Heart right ventricle (tissue), 16 donors: Measurements from ENCODE around the gene PLLP. TPM values are rescaled to one million over a fixed set of nuclear protein-coding genes. Genes with fewer than 3 reads are reported as not detected.

Experiments
- ATAC-seq, 8 donors: fragments of 200-7000 bp; cut with Tn5 transposase; one replicate each; pipeline ENCODE4 v1.9.1; 2020; ENCODE audit warnings: mild to moderate bottlenecking in 8 of 8, moderate library complexity in 8 of 8, moderate number of reproducible peaks in 1 of 8
- DNase-seq, 2 donors: peaks; one replicate each; pipeline ENCODE4 v3.0.0-alpha.2; 2020
- H3K27ac ChIP-seq, 10 donors: fragments of 200-600 bp; sonication (generic) in 2 of 10; one replicate each; pipeline versions ENCODE4 v1.5.0 to v1.8.0; 2020 to 2022; ENCODE audit warnings: mild to moderate bottlenecking in 3 of 10
- H3K27me3 ChIP-seq, 7 donors: fragments of 200-600 bp; one replicate each; pipeline ENCODE4 v1.8.0; 2021 to 2022; ENCODE audit warnings: mild to moderate bottlenecking in 2 of 7
- H3K36me3 ChIP-seq, 9 donors: fragments of 200-600 bp; sonication (generic) in 1 of 9; one replicate each; pipeline versions ENCODE4 v1.5.0 to v1.8.0; 2020 to 2022; ENCODE audit warnings: mild to moderate bottlenecking in 2 of 9
- H3K4me1 ChIP-seq, 9 donors: fragments of 200-600 bp; sonication (generic) in 1 of 9; one replicate each; pipeline versions ENCODE4 v1.5.0 to v1.8.0; 2020 to 2022; ENCODE audit warnings: mild to moderate bottlenecking in 4 of 9
- H3K4me3 ChIP-seq, 10 donors: fragments of 200-600 bp; sonication (generic) in 2 of 10; one replicate each; pipeline versions ENCODE4 v1.5.0 to v1.8.0; 2020 to 2022; ENCODE audit warnings: mild to moderate bottlenecking in 7 of 10, moderate library complexity in 2 of 10
- H3K9me3 ChIP-seq, 11 donors: fragments of 200-600 bp in 10 of 11; sonication (generic) in 2 of 11; one replicate each; pipeline versions ENCODE4 v1.5.0 to v1.8.0; 2013 to 2022; ENCODE audit warnings: mild to moderate bottlenecking in 2 of 11, control low read depth in 1 of 11, moderate library complexity in 1 of 11
- WGBS, 2 donors: extraction: QIAGEN DNeasy Blood & Tissue Kit; methylation state at CpG; one replicate each; pipeline ENCODE4 v1.1.7; 2013; ENCODE audit warnings: inconsistent platforms in 1 of 2; 5-methylcytosine and 5-hydroxymethylcytosine counted together
- intact Hi-C, 10 donors: fragments of 100-400 bp; cut with DNase I; formaldehyde crosslinking; loops; one replicate each; pipeline versions ENCODE4 v1.11.1 to v1.14.2; 2022
- polyA plus RNA-seq, 2 donors: library from polyadenylated mRNA; stranded (reverse); fragments of 200-250 nt; gene quantifications; one replicate each; pipeline ENCODE4 v1.2.3, GENCODE V29; 2013
- total RNA-seq, 10 donors: library from RNA; stranded (reverse); fragmentation: NEBNext Ultra II Directional in 3 of 10; extraction: Animal tissue kit (Norgen Biotek cat#: 25700) in 3 of 10; gene quantifications; one replicate each; pipeline versions ENCODE4 v1.2.1 to v1.2.4, GENCODE V29; 2021 to 2023
- TF ChIP-seq, protein P1 (sequence below), 9 donors: fragments of 200-600 bp; sonication (generic) in 2 of 9; IDR thresholded peaks; one replicate each; pipeline versions ENCODE4 v1.5.0 to v1.8.0; 2021 to 2022; ENCODE audit warnings: antibody characterized with exemption in 9 of 9, mild to moderate bottlenecking in 5 of 9, moderate library complexity in 1 of 9
- donor health status: Arrhythmogenic right ventricular cardiomyopathy.
- donor health status: ischemic (EF 13 %, LVEDD 7.1; RV severe dilation, severe dysfunction).
- donor health status: healthy with polysubstance abuse.
- donor health status: DM: no; HTN: yes; CAD: no.
- donor health status: DM: no; HTN: no; CAD: no.
- donor health status: ischemic (EF 25% LVEDD 6.9; RV normal size, moderate dysfunction).
- donor health status: ischemic (EF 25% LVEDD 5.7; RV mildly dilated, moderate dysfunction).
- donor health status: healthy.
- donor health status: DM: yes; HTN: yes; CAD: no.
- donor health status: Ischemic cardiomyopathy.
- donor health status: ischemic (EF 35%, LVEDD 5.7; RV mildly dilated, moderate dysfunction).
- donor health status: nonischemic (EF 11% LVEDD 7.7; RV severe dilation, severe dysfunction).
- donor health status: DM: yes; HTN: yes; CAD: no.
- donor health status: PGD.
- donor health status: ischemic (EF 29% LVEDD 5.4; RV normal size, mild dysfunction).
- donor health status: nonischemic (EF 23%, LVEDD 6.1; RV moderate dilation, normal function).

PLLP gene
- total and polyA plus RNA-seq, 12 donors: 1.7 to 10.6 (median 2.4) TPM

GRCh38 chr16:57283214-57283958 is 1.1 kb downstream of the PLLP start:
- Histone ChIP-seq H3K4me3 (peak overlapping the region in 9 of 10 donors; percentile 43 to 70 (median 62)), H3K27me3 (peaks cover 0 to 34% (median 17%) of the 10 kb centered on the region in 7 donors), H3K36me3 (no peaks in the 10 kb centered on the region), H3K9me3 (no peaks in the 10 kb centered on the region), H3K4me1 (peaks cover 3 to 16% (median 13%) of the 10 kb centered on the region in 9 donors), H3K27ac (peak overlapping the region in 3 of 10 donors; percentile 3 to 29 (median 9))
- intact Hi-C loops: loop anchor here in 2 of 10 donors (5.0 to 10.0 kb wide), 2 partner anchors 36 to 199 kb away; partner anchors contain the start of gene ARL2BP (in 1 of the 2)
- DNase-seq: no peak
- TF ChIP-seq, protein P1, sequence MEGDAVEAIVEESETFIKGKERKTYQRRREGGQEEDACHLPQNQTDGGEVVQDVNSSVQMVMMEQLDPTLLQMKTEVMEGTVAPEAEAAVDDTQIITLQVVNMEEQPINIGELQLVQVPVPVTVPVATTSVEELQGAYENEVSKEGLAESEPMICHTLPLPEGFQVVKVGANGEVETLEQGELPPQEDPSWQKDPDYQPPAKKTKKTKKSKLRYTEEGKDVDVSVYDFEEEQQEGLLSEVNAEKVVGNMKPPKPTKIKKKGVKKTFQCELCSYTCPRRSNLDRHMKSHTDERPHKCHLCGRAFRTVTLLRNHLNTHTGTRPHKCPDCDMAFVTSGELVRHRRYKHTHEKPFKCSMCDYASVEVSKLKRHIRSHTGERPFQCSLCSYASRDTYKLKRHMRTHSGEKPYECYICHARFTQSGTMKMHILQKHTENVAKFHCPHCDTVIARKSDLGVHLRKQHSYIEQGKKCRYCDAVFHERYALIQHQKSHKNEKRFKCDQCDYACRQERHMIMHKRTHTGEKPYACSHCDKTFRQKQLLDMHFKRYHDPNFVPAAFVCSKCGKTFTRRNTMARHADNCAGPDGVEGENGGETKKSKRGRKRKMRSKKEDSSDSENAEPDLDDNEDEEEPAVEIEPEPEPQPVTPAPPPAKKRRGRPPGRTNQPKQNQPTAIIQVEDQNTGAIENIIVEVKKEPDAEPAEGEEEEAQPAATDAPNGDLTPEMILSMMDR (IDR thresholded peaks at IDR 0.05): peak in 1 of 9 donors; percentile 12
- peak in 7 of 8 donors; percentile 18 to 48 (median 33) for ATAC-seq
- WGBS, 2 donors: 61 to 62% methylated on average over 24 of the region's 24 CpGs

DNA sequence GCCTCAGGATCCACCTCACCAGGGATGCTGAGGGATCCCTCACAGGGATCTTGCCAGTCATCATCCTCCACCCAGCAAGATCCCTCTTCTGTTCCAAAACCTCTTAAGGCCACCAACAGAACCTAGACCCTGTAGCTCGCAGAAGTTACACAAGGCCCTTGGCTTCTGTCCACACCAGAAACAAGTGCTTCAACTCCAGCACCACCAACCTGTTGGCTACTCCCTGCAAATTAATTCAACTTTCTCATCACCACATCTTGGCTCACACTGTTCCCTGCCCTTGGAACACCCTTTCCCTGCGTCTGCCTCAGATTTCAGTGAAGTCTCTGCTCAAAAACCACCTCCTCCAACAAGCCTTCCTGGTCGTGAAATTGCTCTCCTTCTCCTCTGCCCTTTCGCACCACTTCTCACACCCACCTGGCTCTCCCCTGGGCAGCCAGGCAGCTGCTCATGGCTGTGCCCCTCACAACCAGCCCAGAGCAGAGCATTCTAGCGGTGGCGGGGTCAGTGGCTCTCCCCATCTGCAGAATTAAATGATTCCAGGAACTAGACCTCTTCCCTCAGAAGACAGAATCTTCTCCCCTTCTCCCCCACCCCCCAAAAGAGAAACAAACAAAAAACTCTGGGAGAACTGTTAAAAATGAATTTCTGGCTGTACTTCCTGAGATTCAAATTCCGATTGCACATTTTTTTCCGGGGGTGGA is 1.8 kb downstream of the PLLP start:
- TF ChIP-seq, protein P1 (IDR thresholded peaks at IDR 0.05): no peak
- Histone ChIP-seq H3K27me3 (peaks cover 0 to 34% (median 17%) of the 10 kb centered on the region in 7 donors), H3K4me3 (peak overlapping the region in 2 of 10 donors; percentile 19 to 63), H3K9me3 (no peaks in the 10 kb centered on the region), H3K36me3 (no peaks in the 10 kb centered on the region), H3K4me1 (peaks cover 3 to 20% (median 13%) of the 10 kb centered on the region in 9 donors), H3K27ac (no peak overlapping the region)
- 75 to 78% methylated on average over 8 of the region's 8 CpGs for WGBS, 2 donors
- no peak for ATAC-seq
- intact Hi-C loops: loop anchor here in 3 of 10 donors (1.0 to 10.0 kb wide), 3 partner anchors 35 to 198 kb away; partner anchors contain the start of gene ARL2BP (in 1 of the 3)
- DNase-seq: no peak

- WGBS, 2 donors: 92 to 93% methylated on average over 3 of the region's 3 CpGs
- Histone ChIP-seq H3K27ac (no peak overlapping the region), H3K4me3 (no peak overlapping the region), H3K36me3 (no peaks in the 10 kb centered on the region), H3K9me3 (no peaks in the 10 kb centered on the region), H3K4me1 (peaks cover 3 to 28% (median 14%) of the 10 kb centered on the region in 9 donors), H3K27me3 (peaks cover 0 to 34% (median 17%) of the 10 kb centered on the region in 7 donors)
- DNase-seq (no peak), ATAC-seq (no peak)
- TF ChIP-seq, protein P1 (IDR thresholded peaks at IDR 0.05): no peak
- intact Hi-C loops: loop anchor here in 3 of 10 donors (1.0 to 10.0 kb wide), 3 partner anchors 34 to 197 kb away; partner anchors contain the start of gene ARL2BP (in 1 of the 3)
These were observed 2.7 kb downstream of the PLLP start for GRCh38 chr16:57281791-57282190.
